ENCODE data around the gene TRIP4. TPM values are rescaled to one million over a fixed set of nuclear protein-coding genes. Genes with fewer than 3 reads are reported as not detected.

The TRIP4 gene
- total and polyA plus RNA-seq, 4 donors = 6.3 to 10.7 (median 7.6) TPM

- Histone ChIP-seq H3K4me3 (ENCODE audit: low read depth in 1 of 3, low read length in 3 of 3) (no peak overlapping the region), H3K36me3 (ENCODE audit: control insufficient read depth in 4 of 4, insufficient read depth in 3 of 4, low read depth in 1 of 4, low read length in 3 of 4) (peaks cover 0 to 15% (median 8%) of the 10 kb centered on the region in 4 donors), H3K4me1 (ENCODE audit: control insufficient read depth in 4 of 4, insufficient read depth in 4 of 4, low read length in 3 of 4) (peaks cover 0 to 5% (median 2%) of the 10 kb centered on the region in 4 donors), H3K9ac (ENCODE audit: low read depth in 1 of 2, low read length in 2 of 2) (no peak overlapping the region), H3K27ac (ENCODE audit: low read depth in 1 of 2, low read length in 2 of 2) (no peak overlapping the region), H3K9me3 (ENCODE audit: control insufficient read depth in 4 of 4, low read length in 3 of 4) (no peaks in the 10 kb centered on the region), H3K27me3 (ENCODE audit: control insufficient read depth in 4 of 4, insufficient read depth in 4 of 4, low read length in 3 of 4) (no peaks in the 10 kb centered on the region)
- no peak for DNase-seq (ENCODE audit: low spot score)
- 63% methylated on average over 1 of the region's 1 CpG for WGBS
- TF ChIP-seq FOXA1 (IDR thresholded peaks at IDR 0.05) (no peak), EGR1 (IDR thresholded peaks at IDR 0.05; ENCODE audit: low read depth in 2 of 2) (no peak), HNF4G (IDR thresholded peaks at IDR 0.05) (no peak), HNF4A (conservative IDR thresholded peaks at IDR 0.05) (no peak), SP1 (IDR thresholded peaks at IDR 0.05) (no peak), RXRA (IDR thresholded peaks at IDR 0.05) (no peak), CTCF (IDR thresholded peaks at IDR 0.05; ENCODE audit: low read depth, low read length, missing input control) (no peak), JUND (IDR thresholded peaks at IDR 0.05) (no peak), REST (IDR thresholded peaks at IDR 0.05) (no peak), FOXA2 (IDR thresholded peaks at IDR 0.05) (no peak), NR2F2 (IDR thresholded peaks at IDR 0.05) (no peak), YY1 (IDR thresholded peaks at IDR 0.05) (no peak), TAF1 (conservative IDR thresholded peaks at IDR 0.05) (no peak), RAD21 (IDR thresholded peaks at IDR 0.05) (no peak), ZBTB33 (IDR thresholded peaks at IDR 0.05) (no peak), ATF3 (IDR thresholded peaks at IDR 0.05) (no peak), GABPA (IDR thresholded peaks at IDR 0.05 in 1 of 2, conservative IDR thresholded peaks at IDR 0.05 in 1 of 2) (no peak)
Measured at GRCh38 chr15:64503640-64504039, 116.0 kb downstream of the TRIP4 start.

Small RNA genes lying within 50 kb of the gene (small RNA-seq; reads per million reads assigned to genes)
- gene RF00019 (not detected), gene RF00554 (not detected)

Other genes starting within 250 kb of the TRIP4 start
- 10 to 100 TPM in 1 of 2 donors, 1 to 10 TPM in 1; 2.2 to 37.4 TPM for gene SNX22, start 236.1 kb upstream of the TRIP4 start, total RNA-seq
- 1 to 10 TPM; 2.4 to 3.7 TPM for gene SNX22, start 236.1 kb upstream of the TRIP4 start, polyA plus RNA-seq
- gene PPIB, start 224.8 kb upstream of the TRIP4 start, total RNA-seq = 100 to 1,000 TPM; 379 to 638 TPM
- gene PPIB, start 224.8 kb upstream of the TRIP4 start, polyA plus RNA-seq = 100 to 1,000 TPM; 627 to 768 TPM
- 1 to 10 TPM; 8.4 to 9.1 TPM for gene CSNK1G1, start 31.7 kb upstream of the TRIP4 start, total RNA-seq
- 1 to 10 TPM; 1.7 to 3.2 TPM for gene CSNK1G1, start 31.7 kb upstream of the TRIP4 start, polyA plus RNA-seq
- gene PCLAF, start 6.4 kb upstream of the TRIP4 start, total RNA-seq = 10 to 100 TPM in 1 of 2 donors, 1 to 10 TPM in 1; 1.4 to 72.2 TPM
- gene PCLAF, start 6.4 kb upstream of the TRIP4 start, polyA plus RNA-seq = 1 to 10 TPM; 3.0 to 3.7 TPM
- gene ZNF609, start 72.7 kb downstream of the TRIP4 start, total RNA-seq = 10 to 100 TPM in 1 of 2 donors, 1 to 10 TPM in 1; 7.1 to 18.1 TPM
- 1 to 10 TPM; 4.6 to 8.9 TPM for gene ZNF609, start 72.7 kb downstream of the TRIP4 start, polyA plus RNA-seq